HCT116 (cell line): Measurements from ENCODE around the gene WASF2. TPM values are rescaled to one million over a fixed set of nuclear protein-coding genes. Genes with fewer than 3 reads are reported as not detected.

ENCODE experiments used
- ATAC-seq: fragments of 200-7000 bp; cut with Tn5 transposase; 2 replicates; pipeline ENCODE4 v1.9.1; 2020; ENCODE audit warnings: mild to moderate bottlenecking, moderate library complexity
- BruUV-seq: library from RNA; stranded (reverse); fragments of 400-500 nt; replicated peaks from 2 replicates; lab custom pipeline; 2021; lab: Mats Ljungman, UMichigan
- CTCF ChIA-PET: fragments of 300-600 bp; sonication (Branson Sonifier 250); formaldehyde crosslinking; loops from one replicate; lab custom pipeline; 2021; ENCODE audit warnings: antibody characterized with exemption; lab: Charles Lee
- POLR2A ChIA-PET: fragments of 300-600, 350-600 bp; sonication (Branson Sonifier 250); formaldehyde crosslinking; loops from one replicate; lab custom pipeline; 2021; ENCODE audit warnings: antibody characterized with exemption; lab: Charles Lee
- RAD21 ChIA-PET, 2 experiments: fragments of 300-600 bp; sonication (Branson Sonifier 250); formaldehyde crosslinking; loops; one replicate each; lab custom pipeline; 2023; ENCODE audit warnings: low total read pairs in 2 of 2; ENCODE audit not compliant: uncharacterized antibody in 2 of 2, unreplicated experiment in 2 of 2, low non-redundant PET in 1 of 2; lab: Charles Lee
- DNase-seq: peaks from one replicate; pipeline ENCODE4 v3.0.0-alpha.2; 2010; ENCODE audit warnings: low read depth, low spot score
- H2AFZ ChIP-seq: fragments of 200-600 bp; shearing (Covaris generic), sonication (generic); 2 replicates; pipeline ENCODE4 v1.6.1; 2017; ENCODE audit warnings: low read depth, mixed run types, mixed read lengths, antibody characterized with exemption, low read length; ENCODE audit not compliant: poor library complexity, severe bottlenecking
- H3K27ac ChIP-seq: 2 replicates; pipeline ENCODE4 v1.5.1; 2012; ENCODE audit warnings: low read depth, low read length
- H3K27me3 ChIP-seq: fragments of 200-600 bp; sonication (generic); 2 replicates; pipeline ENCODE4 v1.6.1; 2016; ENCODE audit warnings: mixed run types, low read length, mixed read lengths; ENCODE audit not compliant: insufficient read depth
- H3K36me3 ChIP-seq, 2 experiments: fragments of 200-500 bp in 1 of 2; fragments of 200-600 bp in 1 of 2; sonication (Bioruptor generic) in 1 of 2; sonication (generic) in 1 of 2; 2 replicates each; pipeline versions ENCODE4 v1.5.1 to v1.6.1; 2014 to 2016; ENCODE audit warnings: low read length in 2 of 2, inconsistent platforms in 1 of 2, mixed read lengths in 1 of 2, mixed run types in 1 of 2; ENCODE audit not compliant: insufficient read depth in 2 of 2, control insufficient read depth in 1 of 2
- H3K4me1 ChIP-seq, 2 experiments: fragments of 200-600 bp in 1 of 2; sonication (generic) in 1 of 2; 2 replicates each; pipeline versions ENCODE4 v1.5.1 to v1.6.1; 2012 to 2017; ENCODE audit warnings: low read length in 2 of 2, inconsistent platforms in 1 of 2, mild to moderate bottlenecking in 1 of 2, mixed read lengths in 1 of 2, mixed run types in 1 of 2, moderate library complexity in 1 of 2; ENCODE audit not compliant: insufficient read depth in 2 of 2, control insufficient read depth in 1 of 2
- H3K4me2 ChIP-seq: fragments of 200-600 bp; sonication (generic); 2 replicates; pipeline ENCODE4 v1.6.1; 2017; ENCODE audit warnings: mixed run types, low read length, mixed read lengths
- H3K4me3 ChIP-seq, 2 experiments: fragments of 200-600 bp in 1 of 2; sonication (generic) in 1 of 2; replicated peaks in 1 of 2; 2 replicates each; pipeline ENCODE4 v1.5.1; 2011 to 2016; ENCODE audit warnings: low read length in 2 of 2, control low read depth in 1 of 2, low read depth in 1 of 2, mild to moderate bottlenecking in 1 of 2, mixed read lengths in 1 of 2, mixed run types in 1 of 2
- H3K79me2 ChIP-seq: fragments of 200-600 bp; sonication (generic); 2 replicates; pipeline ENCODE4 v1.6.1; 2017; ENCODE audit warnings: mild to moderate bottlenecking, mixed run types, low read length, moderate library complexity, mixed read lengths; ENCODE audit not compliant: insufficient read depth
- H3K9ac ChIP-seq: fragments of 200-600 bp; sonication (generic); 2 replicates; pipeline ENCODE4 v1.6.1; 2016; ENCODE audit warnings: low read length, mixed read lengths
- H3K9me2 ChIP-seq: fragments of 200-600 bp; sonication (generic), shearing (Covaris generic); 2 replicates; pipeline ENCODE4 v1.6.1; 2017; ENCODE audit warnings: mixed run types, mild to moderate bottlenecking, moderate library complexity; ENCODE audit not compliant: insufficient read depth
- H3K9me3 ChIP-seq, 2 experiments: fragments of 200-500 bp in 1 of 2; fragments of 200-600 bp in 1 of 2; sonication (Bioruptor generic) in 1 of 2; sonication (generic) in 1 of 2; 2 replicates each; pipeline ENCODE4 v1.6.1; 2014 to 2017; ENCODE audit warnings: low read length in 2 of 2, mixed read lengths in 2 of 2, inconsistent platforms in 1 of 2, low read depth in 1 of 2, mild to moderate bottlenecking in 1 of 2, mixed run types in 1 of 2, moderate library complexity in 1 of 2; ENCODE audit not compliant: control insufficient read depth in 1 of 2, insufficient read depth in 1 of 2
- H4K20me1 ChIP-seq: fragments of 200-600 bp; sonication (generic), shearing (Covaris generic); 2 replicates; pipeline ENCODE4 v1.6.1; 2017; ENCODE audit warnings: mixed run types, mild to moderate bottlenecking, moderate library complexity; ENCODE audit not compliant: insufficient read depth
- CEBPB ChIP-seq: IDR thresholded peaks from 2 replicates; pipeline ENCODE4 v1.6.1; 2012; ENCODE audit warnings: low read depth
- EGR1 ChIP-seq: IDR thresholded peaks from 2 replicates; pipeline ENCODE4 v1.6.1; 2012; ENCODE audit warnings: low read depth
- YY1 ChIP-seq: IDR thresholded peaks from 2 replicates; pipeline ENCODE4 v1.6.1; 2011; ENCODE audit warnings: low read length, low read depth, moderate library complexity, mild to moderate bottlenecking; ENCODE audit not compliant: insufficient replicate concordance; ENCODE audit errors: extremely low read depth
- ZBTB33 ChIP-seq: IDR thresholded peaks from 2 replicates; pipeline ENCODE4 v1.6.1; 2011; ENCODE audit warnings: mild to moderate bottlenecking, low read length, moderate library complexity; ENCODE audit not compliant: insufficient replicate concordance; ENCODE audit errors: extremely low read depth
- intact Hi-C: fragments of 100-400 bp; cut with micrococcal nuclease; formaldehyde crosslinking; loops from 2 replicates; pipeline ENCODE4 v1.10.0; 2022
- total RNA-seq: library from RNA; stranded (reverse); gene quantifications from one replicate; pipeline ENCODE4 v1.2.1, GENCODE V29; 2021; ENCODE audit not compliant: unreplicated experiment

Gene WASF2
- total RNA-seq, 1 experiment from 2014 or later, result 111 TPM

DNA sequence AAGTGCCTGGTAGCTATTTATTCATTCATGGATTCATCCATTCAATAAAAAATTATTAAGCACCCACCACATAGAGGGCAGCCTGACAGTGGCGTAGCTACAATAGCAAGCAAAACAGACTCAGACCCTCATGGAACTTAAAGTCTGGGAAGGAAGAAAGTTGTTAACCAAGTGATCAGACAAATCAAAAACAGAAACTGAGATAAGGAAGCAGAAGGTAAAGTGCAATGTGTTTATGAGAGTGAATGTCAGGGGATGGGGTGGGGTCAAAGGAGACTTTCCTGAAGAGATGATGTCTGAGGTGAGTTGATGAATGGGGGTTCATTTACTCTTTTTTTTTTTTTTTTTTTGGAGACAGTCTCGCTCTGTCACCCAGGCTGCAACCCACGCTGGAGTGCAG, 2.8 kb upstream of the WASF2 start:
- TF ChIP-seq ZBTB33 (no peak), CEBPB (no peak), YY1 (no peak), EGR1 (no peak)
- TF ChIP-seq, all 23 proteins: peak for 0
- BruUV-seq, result no TSS peak
- no peaks in the 10 kb centered on the region for H3K36me3 ChIP-seq
- no peak overlapping the region for H3K27ac ChIP-seq
- intact Hi-C loops, result no loop called here
- no peak overlapping the region for H3K4me3 ChIP-seq
- 0 out of 2 replicates have a peak, but pooled peaks cover 8% of the 10 kb centered on the region for H4K20me1 ChIP-seq
- H3K27me3 ChIP-seq, result no peaks in the 10 kb centered on the region
- no peak overlapping the region for H3K9ac ChIP-seq
- ChIA-PET RAD21 (no interaction called here), POLR2A (interaction anchor here (0.7 kb wide), 1 partner anchor 29 kb away, joined by 3 read pairs; no protein-coding TSS in a partner anchor), CTCF (no interaction called here)
- no peak overlapping the region for H2AFZ ChIP-seq
- DNase-seq (no peak), ATAC-seq (no peak)
- H3K9me2 ChIP-seq, result no peaks in the 10 kb centered on the region
- peaks cover 10 to 45% of the 10 kb centered on the region in 2 experiments for H3K4me1 ChIP-seq
- H3K9me3 ChIP-seq, result no peaks in the 10 kb centered on the region
- H3K79me2 ChIP-seq, result peaks cover 22% of the 10 kb centered on the region
- H3K4me2 ChIP-seq, result no peak overlapping the region
